ENCODE data around the gene SUFU.

SUFU gene

DNA sequence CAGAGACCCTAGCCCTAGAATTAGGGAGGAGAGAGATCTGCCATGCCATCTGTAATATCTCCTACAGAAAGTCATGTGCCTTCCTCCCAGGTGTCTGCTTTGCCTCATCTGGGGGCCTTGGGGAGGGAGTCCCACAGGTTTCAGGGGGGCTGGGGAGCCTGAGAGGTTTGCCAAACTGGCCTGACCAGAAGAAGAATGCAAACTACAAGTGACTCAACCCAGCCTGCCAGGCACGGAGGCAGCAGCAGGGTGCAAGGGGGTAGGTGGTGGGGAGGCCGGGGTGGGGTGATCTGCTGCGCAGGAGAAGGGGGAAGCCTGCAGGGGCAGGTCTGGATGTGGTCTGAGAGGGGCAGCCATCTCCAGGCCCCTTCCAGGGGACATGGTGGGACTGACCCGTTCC, 130.9 kb downstream of the SUFU start:
- no peak for DNase-seq (ENCODE audit: low spot score)

DNA sequence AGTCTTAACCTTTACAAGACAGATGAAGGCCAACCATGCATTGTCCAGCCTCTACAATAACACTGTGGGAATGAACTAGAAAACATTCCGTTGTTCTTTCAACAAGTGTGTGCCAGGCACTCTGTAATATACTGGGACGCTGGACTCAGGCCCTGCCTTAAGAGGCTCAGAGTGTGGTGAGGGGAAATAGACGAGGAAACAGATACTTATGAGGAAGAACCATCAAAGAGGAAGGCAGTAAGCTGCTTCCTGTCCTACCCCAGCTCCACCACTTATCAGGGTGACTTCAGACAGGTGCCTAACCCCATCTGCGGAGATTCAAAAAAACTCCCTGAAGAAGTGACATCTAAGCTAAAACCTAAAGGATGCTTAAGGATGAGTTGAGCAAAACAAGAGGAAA, 131.6 kb downstream of the SUFU start:
- no peak for DNase-seq (ENCODE audit: low spot score)

- no peak for DNase-seq (ENCODE audit: low spot score)
Measured at GRCh38 chr10:102639537-102639936, 135.8 kb downstream of the SUFU start.

- DNase-seq (ENCODE audit: low spot score), result peak; percentile 56
Measured at GRCh38 chr10:102641402-102641801, 137.6 kb downstream of the SUFU start.

DNA sequence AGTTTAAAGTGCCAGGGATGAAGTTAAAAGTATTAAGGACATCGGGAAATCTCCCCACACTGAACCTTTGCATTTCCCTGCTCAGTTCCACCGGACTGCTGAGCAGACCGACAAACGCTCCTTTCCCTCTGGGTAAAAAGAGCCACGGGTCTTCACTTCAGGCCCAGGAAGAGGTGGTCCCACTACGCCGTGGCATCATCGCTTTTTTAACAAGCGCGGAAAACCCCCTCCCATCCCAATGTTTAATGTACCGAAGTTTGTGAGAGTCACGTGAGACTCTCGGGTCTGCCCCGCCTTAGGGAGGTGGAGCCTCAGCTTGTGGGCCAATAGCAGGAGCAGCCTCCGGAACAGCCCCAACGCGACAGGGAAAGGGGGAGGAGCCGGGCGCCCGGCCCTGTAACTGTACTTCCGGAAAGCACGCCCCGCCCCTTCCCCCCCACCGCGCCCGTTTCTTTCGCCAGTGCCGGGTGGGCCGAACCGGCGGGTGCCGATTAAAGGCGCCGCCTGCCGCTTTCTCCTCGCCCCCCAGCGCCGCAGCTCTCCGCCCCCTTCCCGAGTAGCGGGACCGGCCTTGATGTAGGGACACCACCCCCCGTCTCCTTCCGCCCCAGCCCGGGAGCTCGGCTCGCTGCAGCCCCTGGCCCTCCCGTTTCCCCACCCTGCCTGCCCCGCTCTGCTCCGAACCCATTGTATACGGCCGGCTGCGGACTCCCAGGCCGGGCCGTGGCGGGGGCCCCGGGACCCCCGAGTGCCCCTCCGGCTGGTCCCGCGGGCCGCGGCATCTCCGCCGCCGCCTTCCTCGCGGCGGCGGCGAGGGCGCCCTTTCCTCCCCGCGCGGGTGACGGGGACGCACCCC, 138.3 kb downstream of the SUFU start:
- DNase-seq (ENCODE audit: low spot score), result peak; percentile 99

DNA sequence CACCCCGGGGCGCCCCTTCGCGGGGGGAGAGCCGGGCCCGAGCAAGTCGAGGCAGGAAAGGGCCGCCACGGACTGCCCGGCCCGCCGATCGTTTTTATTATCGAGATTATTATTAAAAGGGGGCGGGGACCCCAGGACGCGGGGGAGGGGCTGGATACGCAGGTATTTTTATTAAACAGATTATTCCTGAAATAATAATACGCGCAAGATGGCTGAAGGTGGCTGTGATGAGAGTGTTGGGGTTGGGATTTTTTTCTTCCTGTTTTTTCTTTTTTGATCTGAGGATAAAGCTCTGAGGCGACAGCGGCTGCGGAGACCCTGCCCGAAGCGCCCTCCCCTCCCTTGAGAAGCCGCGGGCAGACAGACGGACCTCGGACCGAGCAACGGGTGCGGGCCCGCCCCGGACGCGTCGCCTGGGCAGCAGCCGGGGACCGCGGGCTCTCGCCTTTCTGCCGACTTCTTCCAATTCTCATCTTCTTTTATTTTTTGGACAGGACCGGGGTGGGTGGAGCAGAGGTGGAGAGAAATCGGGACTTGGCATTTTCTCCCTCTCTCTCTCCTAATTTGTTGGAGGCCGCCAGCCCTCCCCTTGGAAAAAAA, 139.1 kb downstream of the SUFU start:
- no peak for DNase-seq (ENCODE audit: low spot score)

DNA sequence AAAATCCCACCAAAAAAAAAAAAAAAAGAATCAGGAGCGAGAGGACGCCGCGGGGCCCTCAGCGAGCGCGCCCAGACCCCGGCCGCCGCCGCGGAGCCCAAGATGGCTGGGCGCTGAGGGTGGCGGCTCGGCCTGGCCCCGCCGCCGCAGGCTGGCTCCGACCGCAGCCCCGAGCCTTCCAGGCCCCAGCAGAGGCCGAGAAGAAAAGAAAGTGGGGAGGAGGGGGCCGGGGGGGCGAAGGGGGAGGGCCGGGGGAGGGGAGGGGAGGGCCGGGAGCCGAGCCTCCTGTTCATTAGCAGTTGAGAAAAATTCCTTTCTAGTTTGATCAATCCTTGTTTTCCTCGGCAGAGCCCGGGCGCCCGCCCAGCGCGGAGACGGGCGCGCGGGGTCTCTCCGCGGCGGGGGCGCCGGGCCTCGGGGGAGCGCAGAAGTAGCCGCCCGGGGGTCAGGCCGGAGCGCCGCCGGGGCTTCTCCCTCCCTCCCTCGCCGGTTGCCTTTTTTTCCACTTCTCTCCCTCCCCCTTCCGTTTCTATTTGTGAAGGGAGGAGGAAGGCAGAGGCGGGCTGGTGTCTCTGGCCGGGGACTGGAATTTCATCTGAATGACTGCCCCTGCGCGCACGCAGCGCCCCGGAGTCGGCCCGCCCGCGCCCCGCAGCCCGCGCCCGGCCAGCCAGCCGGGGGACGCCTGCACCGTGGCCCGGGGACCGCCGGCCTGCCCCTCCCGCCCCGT, 139.7 kb downstream of the SUFU start:
- DNase-seq (ENCODE audit: low spot score), result peak; percentile 68

- peak; percentile 51 for DNase-seq (ENCODE audit: low spot score)
Measured at GRCh38 chr10:102644066-102644645, 140.4 kb downstream of the SUFU start, which contains the start of gene TRIM8. TRIM8 (plus strand) TSS chr10:102644479; CDS start chr10:102644618, 139 bp downstream.

DNA sequence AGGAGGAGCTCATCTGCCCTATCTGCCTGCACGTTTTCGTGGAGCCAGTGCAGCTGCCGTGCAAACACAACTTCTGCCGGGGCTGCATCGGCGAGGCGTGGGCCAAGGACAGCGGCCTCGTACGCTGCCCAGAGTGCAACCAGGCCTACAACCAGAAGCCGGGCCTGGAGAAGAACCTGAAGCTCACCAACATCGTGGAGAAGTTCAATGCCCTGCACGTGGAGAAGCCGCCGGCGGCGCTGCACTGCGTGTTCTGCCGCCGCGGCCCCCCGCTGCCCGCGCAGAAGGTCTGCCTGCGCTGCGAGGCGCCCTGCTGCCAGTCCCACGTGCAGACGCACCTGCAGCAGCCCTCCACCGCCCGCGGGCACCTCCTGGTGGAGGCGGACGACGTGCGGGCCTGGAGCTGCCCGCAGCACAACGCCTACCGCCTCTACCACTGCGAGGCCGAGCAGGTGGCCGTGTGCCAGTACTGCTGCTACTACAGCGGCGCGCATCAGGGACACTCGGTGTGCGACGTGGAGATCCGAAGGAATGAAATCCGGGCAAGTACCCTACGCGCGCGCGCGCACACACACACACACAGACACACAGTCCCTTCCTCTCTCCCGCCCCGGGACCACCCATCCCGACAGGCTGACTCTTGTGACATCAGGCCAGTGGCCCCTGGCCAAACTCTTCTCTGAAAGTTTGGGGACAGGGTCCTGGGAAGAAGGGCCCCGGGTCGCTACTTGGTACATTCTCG, 141.0 kb downstream of the SUFU start:
- peak; percentile 86 for DNase-seq (ENCODE audit: low spot score)

DNA sequence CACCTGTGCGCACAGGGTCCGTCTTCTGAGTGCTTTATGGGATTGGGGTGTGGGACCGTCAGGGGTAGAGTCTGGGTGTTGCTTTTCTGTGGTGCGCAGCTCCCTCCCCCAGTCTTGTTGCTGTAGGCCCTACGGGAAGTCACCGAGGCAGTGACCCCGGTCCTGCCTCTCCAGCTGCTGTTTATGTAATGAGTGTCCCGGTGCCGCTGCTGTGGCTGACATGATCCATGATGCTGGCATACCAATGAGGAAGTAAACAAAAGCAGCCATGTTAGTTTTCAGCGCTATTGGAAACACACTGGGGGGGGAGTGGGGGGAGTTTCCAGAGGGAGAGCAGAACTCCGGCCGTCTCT, 141.6 kb downstream of the SUFU start:
- DNase-seq (ENCODE audit: low spot score), result peak; percentile 50

GRCh38 chr10:102645741-102646609, 142.2 kb downstream of the SUFU start:
- DNase-seq (ENCODE audit: low spot score), result no peak

- DNase-seq (ENCODE audit: low spot score), result no peak
Measured at GRCh38 chr10:102646610-102647442, 143.1 kb downstream of the SUFU start.

DNA sequence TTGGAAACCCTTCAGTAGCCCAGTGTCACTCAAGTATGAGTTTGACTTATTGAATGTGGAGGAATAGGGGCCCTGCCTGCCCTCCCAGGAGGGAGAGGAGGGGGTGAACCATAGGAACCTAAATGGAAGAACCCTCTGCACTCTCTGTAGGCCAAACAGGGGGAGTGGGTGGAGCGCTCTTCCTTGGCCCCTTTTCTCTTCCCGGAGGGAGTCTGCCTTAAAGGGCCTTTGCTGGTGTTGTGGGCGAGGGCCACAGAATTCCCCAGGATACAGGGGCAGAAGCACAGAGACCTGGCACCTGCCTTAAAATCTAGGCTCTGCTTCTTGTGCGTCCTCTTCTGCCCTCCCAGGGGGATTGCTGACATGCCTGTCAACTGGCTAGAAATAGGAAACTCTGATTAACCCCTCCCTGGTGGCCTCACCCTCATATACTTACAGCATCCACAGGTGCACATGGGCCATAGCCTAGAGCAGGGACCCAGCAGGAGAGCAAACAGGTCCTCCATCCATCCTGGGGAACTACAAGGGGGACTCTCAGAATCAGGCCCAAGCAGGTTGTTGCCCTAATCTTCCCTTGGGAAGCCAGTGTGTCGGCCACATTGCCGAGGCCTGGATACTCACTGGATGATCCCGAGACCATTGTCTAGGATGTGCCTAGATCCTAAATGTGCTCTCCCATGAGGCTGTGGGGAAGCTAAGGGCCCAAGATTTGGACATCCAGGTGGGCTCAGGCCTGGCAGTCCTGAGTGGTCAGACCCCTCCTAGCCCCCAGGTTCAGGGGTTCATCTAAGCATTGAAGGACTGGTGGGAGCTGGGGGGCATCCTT, 143.9 kb downstream of the SUFU start:
- DNase-seq (ENCODE audit: low spot score), result no peak

DNA sequence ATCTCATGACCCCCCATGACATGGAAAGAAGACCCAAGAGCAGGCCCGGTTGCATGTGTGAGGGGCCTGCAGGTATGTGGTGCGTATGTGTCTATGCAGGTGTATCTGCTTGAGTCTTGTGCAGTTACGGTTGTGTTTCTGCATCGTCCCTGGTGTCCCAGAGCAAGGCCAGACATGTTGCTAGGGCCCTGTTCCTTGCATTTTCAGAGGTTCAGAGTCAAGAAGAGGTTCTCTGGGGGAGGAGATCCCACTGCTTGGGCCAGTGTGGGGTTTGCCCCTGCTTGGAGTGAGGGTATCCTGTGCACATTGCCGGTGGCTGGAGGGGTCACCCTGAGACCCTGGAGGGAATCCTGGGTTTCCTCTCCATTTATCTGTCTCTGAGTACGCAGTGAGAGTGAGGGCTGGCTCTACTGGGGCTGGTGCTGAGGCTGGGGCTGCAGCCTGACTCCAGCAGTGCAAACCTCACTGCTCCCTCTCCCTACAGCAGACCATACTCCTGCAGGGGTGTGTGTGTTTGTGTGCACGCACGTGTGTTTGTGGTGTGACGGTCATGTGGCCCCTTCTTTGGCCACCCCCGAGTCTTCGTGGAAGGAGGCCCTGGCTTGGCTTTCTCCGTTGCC, 144.6 kb downstream of the SUFU start:
- no peak for DNase-seq (ENCODE audit: low spot score)

- no peak for DNase-seq (ENCODE audit: low spot score)
Measured at GRCh38 chr10:102648889-102649796, 145.4 kb downstream of the SUFU start.

DNA sequence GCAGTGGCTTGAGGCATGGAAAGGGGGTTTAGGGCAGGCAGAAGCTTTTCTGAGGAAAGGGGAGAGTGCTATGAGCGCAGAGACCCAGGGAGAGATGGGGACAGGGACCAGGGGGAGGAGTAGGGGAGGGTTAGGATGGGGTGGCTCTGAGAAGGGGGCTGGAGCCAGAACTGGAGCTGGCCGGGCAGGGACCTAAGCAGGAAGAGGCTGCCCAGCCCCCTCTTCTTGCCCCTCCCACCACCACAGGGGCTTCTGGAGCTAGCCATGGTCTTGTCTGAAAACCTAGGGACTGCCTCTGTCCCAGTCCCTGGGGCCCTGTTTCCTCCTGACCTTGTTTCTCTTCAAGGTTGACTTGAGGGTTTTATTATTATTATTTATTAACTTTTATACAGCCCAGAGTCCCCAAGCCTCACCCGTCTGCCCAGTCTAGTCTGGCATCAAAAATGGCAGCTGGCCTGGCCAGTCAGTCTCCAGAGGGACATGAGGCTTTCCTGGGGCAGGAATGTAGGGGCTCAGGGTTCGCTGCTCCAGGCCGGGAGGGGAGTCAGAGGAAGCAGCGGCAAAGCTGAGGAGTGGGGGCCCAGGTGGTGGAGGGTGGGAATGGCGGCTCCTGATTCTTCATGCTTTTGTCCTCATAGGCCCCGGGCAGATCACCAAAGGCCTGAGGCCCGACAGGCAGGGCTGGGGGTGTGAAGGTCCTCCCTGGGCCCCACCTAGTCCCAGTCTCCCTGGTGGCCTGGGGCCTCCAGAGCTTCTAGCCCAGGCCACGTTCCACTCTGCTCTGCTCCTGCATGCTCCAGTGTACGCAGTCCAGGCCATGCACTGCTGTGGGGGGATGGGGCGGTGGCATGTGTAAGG, 146.3 kb downstream of the SUFU start:
- no peak for DNase-seq (ENCODE audit: low spot score)
